ENCODE measurements around the gene COMMD7. TPM values are rescaled to one million over a fixed set of nuclear protein-coding genes. Genes with fewer than 3 reads are reported as not detected.
A peak's percentile ranks its signal among the peaks of the same experiment; 100 is the strongest.
"Not testable (repeated sequence)": the region's sequence is repeated elsewhere in the genome, so short reads cannot be mapped to it uniquely, and the experiment has no call there.

The COMMD7 gene
- polyA plus RNA-seq, 3 donors: 68.0 to 73.0 (median 71.7) TPM

DNA sequence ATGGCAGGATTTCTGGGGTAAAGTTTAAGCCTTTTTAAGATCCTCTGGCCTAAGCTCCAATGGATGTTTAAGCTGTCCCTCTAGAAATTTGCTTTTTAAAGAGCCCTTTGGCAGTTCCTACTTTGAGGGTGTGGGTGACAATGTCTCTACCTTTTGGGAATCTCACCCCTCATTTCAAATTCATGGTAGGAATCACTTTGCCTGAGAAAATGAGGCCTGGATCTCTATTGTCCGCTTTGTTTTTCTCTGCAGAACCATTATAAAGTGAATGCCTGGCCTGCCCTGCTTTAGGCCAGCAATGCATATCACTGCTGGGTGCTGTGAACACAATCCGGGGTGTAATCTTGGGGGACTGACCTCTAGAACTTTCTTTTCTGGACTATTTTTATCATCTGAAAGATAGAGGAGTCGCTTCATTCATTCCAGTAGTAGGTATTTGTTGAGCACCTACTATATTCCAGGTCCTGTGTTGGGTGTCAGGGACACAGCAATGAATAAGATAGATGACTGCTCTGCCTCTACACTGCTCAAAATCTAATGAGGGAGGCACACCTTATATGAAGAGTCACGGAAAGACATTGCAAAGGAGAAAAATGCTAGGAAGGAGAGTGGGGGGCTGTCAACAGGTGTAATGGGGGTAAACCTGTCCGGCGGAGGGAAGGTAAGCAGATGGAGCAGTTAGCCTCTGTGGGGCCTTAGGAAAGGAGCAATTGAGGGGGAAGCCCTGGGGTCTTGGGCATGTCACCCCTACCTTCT lies 8.6 kb upstream of the COMMD7 start:
- DNase-seq (ENCODE audit: extremely low read depth in 1 of 11, low read depth in 9 of 11, low spot score in 4 of 11): no peak

DNA sequence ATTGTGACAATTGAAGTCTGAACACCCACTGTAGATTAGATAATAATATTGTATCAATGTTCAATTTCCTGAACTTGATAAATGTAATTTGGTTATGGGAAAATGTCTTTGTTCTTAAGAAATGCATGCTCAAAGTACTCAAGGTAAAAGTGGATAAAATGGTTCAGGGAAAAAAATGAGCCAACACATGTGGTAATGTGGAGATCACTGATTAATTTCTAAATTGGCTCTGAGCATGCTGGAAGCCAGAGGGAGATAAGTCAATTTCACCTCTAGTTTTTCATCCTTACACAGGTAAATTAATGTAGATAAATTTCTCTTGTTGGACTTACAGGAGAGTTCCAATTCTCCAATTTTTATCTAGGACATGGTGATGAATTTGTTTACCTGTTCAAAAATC lies 8.0 kb upstream of the COMMD7 start:
- no peak for DNase-seq (ENCODE audit: extremely low read depth in 1 of 11, low read depth in 9 of 11, low spot score in 4 of 11)

DNA sequence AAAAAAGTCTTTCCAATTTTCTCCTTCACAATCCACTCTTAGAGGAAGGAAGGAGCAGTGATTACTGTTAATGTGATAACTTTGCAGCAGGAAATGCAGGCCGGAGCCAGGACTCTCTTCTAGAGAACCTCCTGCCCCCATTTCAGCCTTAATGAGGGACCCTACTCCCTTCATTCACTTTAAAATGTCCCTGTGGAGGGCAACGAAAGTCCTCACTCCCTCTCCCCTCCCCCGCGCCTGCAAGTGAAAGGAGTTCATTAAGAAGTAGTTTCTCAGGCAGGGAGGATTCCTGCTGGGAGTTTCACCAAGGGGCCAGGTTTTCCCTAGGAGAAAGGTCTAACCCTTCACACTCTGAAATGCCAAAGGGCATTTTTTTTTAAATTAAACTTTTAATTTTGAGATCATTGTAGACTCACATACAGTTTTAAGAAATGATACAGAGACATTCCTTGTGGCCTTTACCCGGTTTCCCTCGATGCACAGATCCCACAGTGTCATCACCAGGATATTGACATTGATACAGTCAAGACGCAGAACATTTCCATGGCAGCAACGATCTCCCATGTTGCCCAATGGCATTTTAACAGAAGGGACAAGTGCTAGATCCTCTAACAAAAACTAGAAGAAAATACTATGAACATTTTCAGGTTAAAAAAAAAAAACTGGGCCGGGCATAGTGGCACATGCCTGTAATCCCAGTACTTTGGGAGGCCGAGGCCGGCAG lies 6.8 kb upstream of the COMMD7 start:
- DNase-seq (ENCODE audit: extremely low read depth in 1 of 11, low read depth in 9 of 11, low spot score in 4 of 11): no peak

DNA sequence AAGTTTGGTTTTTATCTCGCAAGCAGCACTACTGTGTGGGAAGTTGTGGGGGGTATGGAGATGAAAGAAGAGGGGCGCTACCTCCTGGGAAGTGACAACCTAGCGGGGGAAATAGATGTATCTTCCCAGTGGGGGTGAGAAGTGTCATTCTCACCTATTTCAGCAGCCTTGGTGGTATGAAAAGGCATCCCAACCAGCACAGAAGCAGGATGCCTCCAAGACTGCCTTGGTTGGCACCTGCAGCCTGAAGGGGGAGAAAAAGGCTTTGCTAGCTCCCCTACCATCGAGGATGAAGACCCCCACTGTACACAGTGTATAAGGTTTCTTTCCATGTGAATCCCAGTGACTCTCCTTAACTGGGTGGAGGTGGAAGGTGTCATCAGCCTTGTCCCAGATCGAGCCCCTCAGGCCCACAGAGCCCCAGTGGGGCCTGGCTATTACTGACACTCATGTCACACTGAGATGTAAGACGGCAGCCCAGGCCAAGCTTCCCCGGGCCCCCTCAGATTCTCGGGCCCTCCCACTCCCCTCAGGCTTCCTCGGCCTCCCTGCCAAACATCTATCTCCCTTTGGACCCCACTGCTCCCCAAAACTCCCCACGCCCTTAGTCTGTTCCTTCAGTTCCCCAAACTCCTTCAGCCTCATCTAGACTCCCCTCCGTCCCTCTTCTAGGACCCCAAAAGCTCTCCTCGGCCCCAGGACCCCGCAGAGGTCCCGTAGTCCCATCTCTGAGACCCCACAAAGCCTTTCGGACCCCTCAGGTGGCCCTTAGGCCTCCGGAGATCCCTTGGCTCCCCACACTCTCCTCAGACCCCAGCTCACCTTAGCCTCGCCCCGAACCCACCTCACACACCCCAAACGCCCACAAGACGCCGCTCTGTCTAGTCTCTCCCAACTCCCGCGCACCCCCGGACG lies 688 bp downstream of the COMMD7 start:
- DNase-seq (ENCODE audit: extremely low read depth in 1 of 11, low read depth in 9 of 11, low spot score in 4 of 11): no peak

DNA sequence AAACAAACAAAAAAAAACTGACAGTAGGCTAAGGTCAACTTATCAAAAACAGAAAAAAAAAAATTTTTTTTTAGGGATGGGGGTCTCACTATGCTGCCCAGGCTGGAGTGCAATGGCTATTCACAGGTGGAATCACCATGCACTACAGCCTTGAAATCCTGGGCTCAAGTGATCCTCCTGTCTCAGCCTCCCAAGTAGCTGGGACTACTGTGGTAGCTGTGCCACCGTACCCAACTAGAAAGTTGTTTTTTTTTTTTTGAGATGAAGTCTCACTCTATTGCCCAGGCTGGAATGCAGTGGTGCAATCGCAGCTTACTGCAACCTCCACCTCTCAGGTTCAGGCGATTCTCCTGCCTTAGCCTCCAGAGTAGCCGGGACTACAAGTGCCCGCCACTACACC lies 2.1 kb downstream of the COMMD7 start:
- no peak for DNase-seq (ENCODE audit: extremely low read depth in 1 of 11, low read depth in 9 of 11, low spot score in 4 of 11)

DNA sequence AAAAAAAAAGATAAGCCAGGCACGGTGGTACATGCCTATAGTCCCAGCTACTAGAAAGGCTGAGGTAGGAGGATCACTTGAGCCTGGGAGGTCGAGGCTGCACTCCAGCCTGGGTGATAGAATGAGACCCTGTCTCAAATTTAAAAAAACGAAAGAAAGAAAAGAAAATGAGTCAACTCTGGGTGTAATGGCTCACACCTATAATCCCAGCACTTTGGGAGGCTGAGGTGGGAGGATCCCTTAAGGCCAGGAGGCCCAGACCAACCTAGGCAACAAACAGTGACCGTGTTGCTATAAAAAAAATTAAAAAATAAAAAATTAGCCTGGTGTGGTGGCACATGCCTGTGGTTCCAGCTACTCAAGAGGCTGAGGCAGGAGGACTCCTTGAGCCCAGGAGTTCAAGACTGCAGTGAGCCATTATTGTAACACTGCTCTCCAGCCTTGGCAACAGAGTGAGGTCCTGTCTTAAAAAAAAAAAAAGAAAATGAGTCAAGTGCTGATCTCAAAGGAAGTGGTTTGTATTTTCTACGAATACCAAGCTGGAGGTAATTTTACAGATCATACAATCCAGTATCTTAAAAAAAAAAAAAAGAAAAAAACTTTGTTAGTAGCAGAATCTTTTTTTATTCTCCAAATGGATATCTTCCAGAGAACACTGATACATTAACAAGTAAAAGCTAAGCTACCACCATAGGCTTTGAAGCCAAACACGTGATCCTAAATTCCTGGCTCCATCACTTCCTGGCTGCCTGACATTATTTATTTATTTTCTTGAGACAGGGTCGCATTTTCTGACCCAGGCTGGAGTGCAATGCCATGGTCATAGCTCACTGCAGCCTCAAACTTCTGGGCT lies 5.7 kb downstream of the COMMD7 start:
- no peak for DNase-seq (ENCODE audit: extremely low read depth in 1 of 11, low read depth in 9 of 11, low spot score in 4 of 11)

DNA sequence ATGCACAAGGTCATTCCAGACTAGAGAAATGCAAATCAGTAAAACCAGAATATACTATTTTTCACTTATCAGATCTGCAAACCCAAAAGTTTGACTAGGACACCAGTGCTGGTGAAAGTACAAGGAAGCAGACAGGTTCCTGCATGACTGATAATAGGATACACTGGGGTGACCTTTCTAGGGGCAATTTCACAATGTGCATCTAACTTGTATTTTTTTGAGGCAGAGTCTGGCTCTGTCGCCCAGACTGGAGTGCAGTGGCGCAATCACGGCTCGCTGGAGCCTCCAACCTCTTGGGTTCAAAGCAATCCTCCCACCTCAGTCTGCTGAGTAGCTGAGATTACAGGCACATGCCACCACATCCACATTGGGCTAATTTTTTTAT lies 11.4 kb downstream of the COMMD7 start:
- DNase-seq (ENCODE audit: extremely low read depth in 1 of 11, low read depth in 9 of 11, low spot score in 4 of 11): no peak

DNA sequence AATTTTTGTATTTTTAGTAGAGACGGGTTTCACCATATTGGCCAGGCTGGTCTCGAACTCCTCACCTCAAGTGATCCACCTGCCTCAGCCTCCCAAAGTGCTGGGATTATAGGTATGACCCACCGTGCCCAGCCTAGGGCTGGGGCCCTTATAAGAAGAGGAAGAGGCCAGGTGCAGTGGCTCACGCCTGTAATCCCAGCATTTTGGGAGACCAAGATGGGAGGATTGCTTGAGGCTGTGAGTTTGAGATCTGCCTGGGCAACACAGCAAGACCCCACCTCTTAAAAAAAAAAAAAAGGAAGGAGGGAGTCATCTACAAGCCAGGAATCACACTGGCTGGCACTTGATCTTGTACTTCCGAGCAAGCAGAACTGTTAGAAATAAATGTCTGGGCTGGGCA lies 13.9 kb downstream of the COMMD7 start:
- DNase-seq (ENCODE audit: extremely low read depth in 1 of 11, low read depth in 9 of 11, low spot score in 4 of 11): not testable (repeated sequence)

DNA sequence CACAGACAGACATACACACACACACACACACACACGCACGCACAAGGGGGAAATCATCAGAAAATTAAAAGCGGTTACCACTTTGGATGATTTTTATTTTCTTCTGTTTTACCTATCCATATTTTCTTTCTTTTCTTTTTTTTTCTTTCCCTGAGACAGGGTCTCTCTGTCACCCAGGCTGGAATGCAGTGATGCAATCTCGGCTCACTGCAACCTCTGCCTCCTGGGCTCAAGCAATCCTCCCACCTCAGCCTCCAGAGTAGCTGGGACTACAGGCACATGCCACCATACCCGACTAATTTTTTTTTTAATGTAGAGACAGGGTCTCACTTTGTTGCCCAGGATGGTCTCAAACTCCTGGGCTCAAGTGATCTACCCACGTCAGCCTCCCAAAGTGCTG lies 14.8 kb downstream of the COMMD7 start:
- not testable (repeated sequence) for DNase-seq (ENCODE audit: extremely low read depth in 1 of 11, low read depth in 9 of 11, low spot score in 4 of 11)

DNA sequence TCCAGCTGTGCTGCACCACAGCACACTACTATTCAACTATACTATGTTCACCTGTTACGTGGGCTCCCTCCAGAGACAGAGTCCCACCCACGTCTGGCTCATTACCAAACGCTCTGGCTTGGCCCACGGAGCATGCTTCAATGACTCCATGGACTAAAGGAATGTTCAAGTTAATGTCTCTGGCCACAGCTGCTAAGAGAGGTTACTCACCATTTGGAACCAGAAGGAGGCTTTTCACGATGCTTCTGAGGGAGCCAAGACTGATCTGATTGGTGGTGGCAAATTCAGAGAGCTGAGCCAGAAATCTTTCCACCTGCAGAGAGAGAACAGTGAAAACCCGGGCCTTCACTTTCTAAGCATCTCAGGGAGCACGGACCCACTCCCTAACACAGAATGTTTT lies 15.6 kb downstream of the COMMD7 start:
- no peak for DNase-seq (ENCODE audit: extremely low read depth in 1 of 11, low read depth in 9 of 11, low spot score in 4 of 11)

DNA sequence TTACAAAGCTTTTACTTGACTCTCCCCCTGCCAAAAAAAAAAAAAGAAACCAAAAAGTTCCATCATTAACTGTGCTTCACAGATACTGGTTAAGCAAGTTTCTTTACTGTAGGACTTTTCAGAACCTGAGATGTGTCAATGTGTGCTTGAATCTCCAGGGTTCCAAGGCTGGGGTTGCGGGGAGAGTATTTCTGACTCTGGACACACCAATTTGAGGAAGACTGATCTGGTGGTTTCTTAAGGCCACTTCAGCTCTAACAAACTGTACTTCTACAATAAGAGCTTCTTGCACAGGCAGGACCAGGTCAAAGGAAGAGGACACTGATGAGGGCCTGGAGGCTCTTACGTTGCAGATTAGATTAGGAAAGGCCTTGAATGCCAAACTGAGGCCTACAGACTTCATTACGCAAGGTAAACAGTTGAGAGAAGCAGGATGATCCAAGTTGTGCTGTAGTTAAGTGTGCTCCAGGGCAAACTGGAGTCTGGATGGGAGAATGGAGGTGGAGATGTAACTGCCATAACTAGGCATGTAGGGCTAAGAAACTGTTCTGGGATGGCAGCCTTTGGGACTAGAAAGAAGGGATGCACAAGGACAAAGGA lies 24.4 kb downstream of the COMMD7 start:
- DNase-seq (ENCODE audit: extremely low read depth in 1 of 11, low read depth in 9 of 11, low spot score in 4 of 11): no peak

DNA sequence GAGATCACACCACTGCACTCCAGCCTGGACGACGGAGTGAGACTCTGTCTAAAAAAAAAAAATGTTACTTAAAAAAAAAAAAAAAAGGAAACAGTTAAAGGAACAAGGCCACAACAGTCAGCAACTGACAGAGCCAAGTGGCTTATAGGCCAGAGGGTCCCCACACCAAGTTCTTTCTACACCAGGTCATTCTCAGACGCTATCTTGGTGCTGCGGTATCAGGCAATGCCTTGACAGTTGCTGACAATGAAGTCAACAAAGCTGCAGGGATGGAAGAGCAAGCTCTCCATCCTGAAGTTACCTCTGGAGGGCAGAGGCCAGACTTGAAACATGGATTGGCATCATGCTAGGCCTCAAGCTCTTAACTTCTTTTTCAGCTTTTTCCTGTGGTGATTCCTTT lies 31.9 kb downstream of the COMMD7 start:
- DNase-seq (ENCODE audit: extremely low read depth in 1 of 11, low read depth in 9 of 11, low spot score in 4 of 11): no peak

DNA sequence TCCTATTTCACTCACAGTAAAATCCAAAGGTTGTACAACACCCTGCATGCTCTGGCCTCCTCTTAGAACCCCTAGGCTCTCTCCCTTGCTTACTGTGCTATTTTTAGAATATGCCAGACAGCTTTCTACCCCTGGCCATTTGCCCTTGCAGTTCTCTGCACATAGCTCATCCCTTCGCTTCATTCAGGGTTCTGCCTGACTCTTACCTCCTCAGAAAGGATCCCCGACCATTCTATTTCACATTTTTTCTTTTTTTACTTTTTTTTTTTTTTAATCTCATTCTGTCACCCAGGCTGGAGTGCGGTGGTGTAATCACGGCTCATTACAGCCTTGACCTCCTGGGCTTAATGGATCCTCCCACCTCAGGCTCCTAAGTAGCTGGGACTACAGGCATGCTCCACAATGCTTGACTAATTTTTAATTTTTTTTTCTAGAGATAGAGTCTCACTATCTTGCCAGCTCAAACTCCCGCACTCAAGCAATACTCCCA lies 33.6 kb downstream of the COMMD7 start:
- peak in 1 of 11 donors; percentile 5 for DNase-seq (ENCODE audit: extremely low read depth in 1 of 11, low read depth in 9 of 11, low spot score in 4 of 11)

DNA sequence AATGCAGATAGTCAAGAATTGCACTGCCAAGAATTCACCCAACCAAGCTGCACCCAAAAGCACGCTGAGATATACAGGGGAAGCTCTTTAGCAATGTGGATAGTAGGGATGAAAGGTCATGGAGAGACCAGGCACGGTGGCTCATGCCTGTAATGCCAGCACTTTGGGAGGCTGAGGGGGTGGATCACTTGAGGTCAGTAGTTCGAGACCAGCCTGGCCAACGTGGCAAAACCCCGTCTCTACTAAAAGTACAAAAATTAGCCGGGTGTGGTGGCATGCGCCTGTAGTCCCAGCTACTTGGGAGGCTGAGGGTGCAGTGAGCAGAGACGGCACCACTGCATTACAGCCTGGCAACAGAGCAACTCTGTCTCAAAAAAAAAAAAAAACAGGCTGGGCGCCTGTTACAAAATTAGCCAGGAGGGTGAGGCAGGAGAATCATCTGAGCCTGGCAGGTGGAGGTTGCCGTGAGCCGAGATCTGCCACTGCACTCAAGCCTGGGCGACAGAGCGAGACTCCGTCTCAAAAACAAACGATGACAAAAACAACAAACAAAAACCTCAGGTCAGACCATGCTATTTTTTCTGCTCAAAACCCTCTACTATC lies 34.1 kb downstream of the COMMD7 start:
- not testable (repeated sequence) for DNase-seq (ENCODE audit: extremely low read depth in 1 of 11, low read depth in 9 of 11, low spot score in 4 of 11)

DNA sequence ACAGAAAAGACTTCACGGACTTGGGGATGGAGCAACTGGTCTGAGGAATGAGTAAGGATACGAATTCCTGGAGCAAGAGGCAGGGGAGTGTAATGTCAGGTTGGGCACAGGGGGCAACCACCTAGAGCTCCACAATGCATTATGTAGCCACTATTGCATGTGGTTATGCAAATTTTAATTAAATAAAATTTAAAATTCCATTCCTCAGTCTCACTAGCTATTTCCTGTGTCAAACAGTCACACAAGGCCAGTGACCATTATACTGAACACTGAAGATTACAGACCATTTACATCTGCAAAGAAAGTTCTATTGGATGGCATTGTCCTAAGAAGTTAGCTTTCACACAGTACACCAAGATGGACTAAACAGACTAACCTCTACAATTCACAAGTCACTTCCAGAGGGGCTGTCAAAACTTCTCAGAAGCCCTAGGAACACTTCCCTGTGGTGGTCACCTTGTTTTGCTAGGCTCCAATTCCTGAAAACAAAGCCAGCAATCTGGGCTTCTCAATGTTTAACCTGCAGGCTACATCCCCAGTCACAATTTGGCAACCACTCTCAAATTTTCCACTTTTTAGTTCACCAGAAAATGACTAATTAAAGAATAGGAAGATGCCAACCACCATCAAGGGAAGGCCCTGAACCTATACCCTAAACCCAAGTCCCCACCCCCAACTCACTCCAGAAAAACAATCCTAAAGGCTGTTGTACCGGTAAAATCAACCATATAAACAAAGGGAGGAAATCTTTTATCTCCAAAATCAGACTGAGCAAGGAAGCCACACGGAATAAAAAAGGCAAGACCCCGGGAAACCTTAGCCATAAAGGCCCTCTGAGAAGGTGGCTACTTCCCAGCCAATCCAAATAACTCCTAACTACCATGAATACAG lies 35.3 kb downstream of the COMMD7 start:
- DNase-seq (ENCODE audit: extremely low read depth in 1 of 11, low read depth in 9 of 11, low spot score in 4 of 11): no peak

DNA sequence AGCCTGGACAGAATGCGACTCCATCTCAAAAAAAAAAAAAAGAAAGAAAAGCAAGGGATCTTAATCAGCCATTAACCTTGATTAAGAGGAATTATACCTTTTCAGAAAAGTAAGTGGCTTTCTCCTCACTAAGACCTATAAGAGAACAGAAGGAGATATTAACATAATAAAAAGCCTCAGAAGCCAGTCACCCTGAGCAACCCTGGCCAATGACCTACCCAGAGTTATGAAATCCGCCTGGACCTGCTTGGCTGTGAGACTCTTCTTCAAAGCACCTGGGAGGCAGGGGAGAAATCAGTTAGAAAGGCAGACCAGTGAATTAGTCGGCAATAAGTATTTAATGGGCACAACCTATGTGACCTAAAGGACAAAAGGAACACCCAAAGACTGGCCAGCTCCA lies 36.8 kb downstream of the COMMD7 start:
- DNase-seq (ENCODE audit: extremely low read depth in 1 of 11, low read depth in 9 of 11, low spot score in 4 of 11): no peak

Data from renal cortex interstitium (tissue), 11 donors.